Measurements from ENCODE around the gene PARVB.

The PARVB gene

GRCh38 chr22:44215287-44215686 is 191.2 kb downstream of the PARVB start:
- DNase-seq (ENCODE audit: low read depth in 2 of 2), result no peak

GRCh38 chr22:44217346-44217745 is 193.2 kb downstream of the PARVB start:
- no peak for DNase-seq (ENCODE audit: low read depth in 2 of 2)

- DNase-seq (ENCODE audit: low read depth in 2 of 2), result no peak
These were observed 194.0 kb downstream of the PARVB start for GRCh38 chr22:44218071-44218470.

GRCh38 chr22:44219101-44219870 is 195.2 kb downstream of the PARVB start:
- no peak for DNase-seq (ENCODE audit: low read depth in 2 of 2)

GRCh38 chr22:44220727-44221680 is 196.9 kb downstream of the PARVB start:
- no peak for DNase-seq (ENCODE audit: low read depth in 2 of 2)

GRCh38 chr22:44221710-44222475 is 197.8 kb downstream of the PARVB start:
- no peak for DNase-seq (ENCODE audit: low read depth in 2 of 2)

All from stimulated activated CD8-positive, alpha-beta memory T cell treated with anti-CD3 and anti-CD28 coated beads, Interleukin-2, amount 100 ng/mL, for 48 hours (primary cell).